ENCODE measurements around the gene SLC40A1. TPM values are rescaled to one million over a fixed set of nuclear protein-coding genes. Genes with fewer than 3 reads are reported as not detected.

The SLC40A1 gene
- total RNA-seq, 2 donors from 2014 or later = 86.7 to 169 TPM

- H3K27me3 ChIP-seq (replicated peaks; ENCODE audit: insufficient read depth) = no peaks in the 10 kb centered on the region
- H3K27ac ChIP-seq = peak overlapping the region in 1 of 2 donors; percentile 21
- H3K9me3 ChIP-seq = no peaks in the 10 kb centered on the region
- WGBS = 30% methylated on average over 1 of the region's 1 CpG
- DNase-seq (ENCODE audit: low spot score) = no peak
- intact Hi-C loops (cut with DNase I) = loop anchor here (5.0 kb wide), 1 partner anchor 37 kb away; the partner anchor contains the start of gene SLC40A1
- H3K4me3 ChIP-seq = no peak overlapping the region
- H3K4me1 ChIP-seq (replicated peaks) = no peaks in the 10 kb centered on the region
- no peaks in the 10 kb centered on the region for H3K36me3 ChIP-seq
- TF ChIP-seq POLR2AphosphoS5 (IDR thresholded peaks at IDR 0.05) (peak; percentile 7), POLR2A (IDR thresholded peaks at IDR 0.05) (no peak)
These were observed 35.2 kb downstream of the SLC40A1 start for GRCh38 chr2:189545418-189545817.

DNA sequence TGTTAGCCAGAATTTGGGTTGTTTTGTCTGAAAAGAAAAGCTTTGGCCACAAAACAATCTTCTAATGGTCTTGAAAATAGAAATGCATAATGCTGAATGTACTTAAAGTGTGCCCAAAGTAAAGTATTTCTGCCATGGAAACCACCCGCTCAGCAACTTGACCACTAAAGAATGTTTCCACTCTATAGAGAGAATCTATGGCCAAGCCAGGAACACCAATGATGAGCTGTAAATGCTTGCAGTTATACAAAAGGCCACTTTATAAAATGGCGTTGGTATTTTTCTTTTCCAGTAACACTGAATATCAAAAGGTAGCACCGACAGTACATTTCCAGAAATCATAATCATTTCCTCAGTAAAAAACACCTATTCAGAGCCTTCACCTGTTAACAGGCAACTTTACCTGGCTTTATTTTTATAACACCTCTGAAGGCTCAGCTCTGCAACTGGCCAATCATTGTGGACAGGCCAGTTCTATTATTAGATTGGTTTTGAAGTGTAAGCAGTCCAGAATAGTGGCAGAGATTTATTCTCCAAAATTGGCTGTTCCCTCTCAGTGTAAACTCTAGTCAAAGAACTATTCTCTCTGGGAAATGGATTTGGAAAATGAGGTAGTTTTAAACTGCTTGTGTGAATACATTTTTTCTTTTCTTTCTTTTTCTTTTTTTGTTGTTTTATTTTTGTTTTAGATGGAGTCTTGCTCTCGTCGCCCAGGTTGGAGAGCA is 36.1 kb downstream of the SLC40A1 start:
- no peaks in the 10 kb centered on the region for H3K27me3 ChIP-seq (replicated peaks; ENCODE audit: insufficient read depth)
- no peaks in the 10 kb centered on the region for H3K4me1 ChIP-seq (replicated peaks)
- no peak overlapping the region for H3K4me3 ChIP-seq
- H3K36me3 ChIP-seq = no peaks in the 10 kb centered on the region
- H3K9me3 ChIP-seq = no peaks in the 10 kb centered on the region
- 78% methylated on average over 5 of the region's 5 CpGs for WGBS
- TF ChIP-seq CTCF (IDR thresholded peaks at IDR 0.05) (no peak), POLR2A (IDR thresholded peaks at IDR 0.05) (no peak), POLR2AphosphoS5 (IDR thresholded peaks at IDR 0.05) (no peak)
- peak overlapping the region; percentile 19 to 30 for H3K27ac ChIP-seq
- no peak for DNase-seq (ENCODE audit: low spot score)
- intact Hi-C loops (cut with DNase I) = loop anchor here (5.0 kb wide), 1 partner anchor 38 kb away; the partner anchor contains the start of gene SLC40A1

DNA sequence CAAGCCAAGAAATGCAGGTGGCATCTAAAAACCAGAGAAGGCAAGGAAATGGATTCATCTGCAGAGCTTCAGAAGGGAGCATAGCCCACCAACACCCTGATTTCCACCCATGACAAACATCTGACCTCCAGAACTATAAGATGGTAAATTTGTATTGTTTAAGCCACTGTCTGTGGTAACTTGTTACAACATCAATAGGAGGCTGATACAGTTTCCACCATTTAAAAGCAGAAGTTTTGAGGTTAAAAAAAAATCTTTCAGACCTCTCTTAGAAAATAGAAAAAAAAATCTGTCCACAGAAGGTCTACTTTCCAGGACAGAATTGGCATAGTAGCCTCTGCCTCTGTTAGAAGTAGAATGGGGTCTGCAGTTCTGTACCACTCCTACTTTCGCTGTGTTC is 37.2 kb downstream of the SLC40A1 start:
- no peaks in the 10 kb centered on the region for H3K36me3 ChIP-seq
- WGBS = 100% methylated on average over 1 of the region's 1 CpG
- no peak for DNase-seq (ENCODE audit: low spot score)
- H3K27me3 ChIP-seq (replicated peaks; ENCODE audit: insufficient read depth) = no peaks in the 10 kb centered on the region
- H3K4me3 ChIP-seq = no peak overlapping the region
- H3K27ac ChIP-seq = no peak overlapping the region
- no peaks in the 10 kb centered on the region for H3K9me3 ChIP-seq
- intact Hi-C loops (cut with DNase I) = no loop called here
- no peaks in the 10 kb centered on the region for H3K4me1 ChIP-seq (replicated peaks)
- TF ChIP-seq POLR2AphosphoS5 (IDR thresholded peaks at IDR 0.05) (no peak), CTCF (IDR thresholded peaks at IDR 0.05) (no peak), POLR2A (IDR thresholded peaks at IDR 0.05) (no peak)

DNA sequence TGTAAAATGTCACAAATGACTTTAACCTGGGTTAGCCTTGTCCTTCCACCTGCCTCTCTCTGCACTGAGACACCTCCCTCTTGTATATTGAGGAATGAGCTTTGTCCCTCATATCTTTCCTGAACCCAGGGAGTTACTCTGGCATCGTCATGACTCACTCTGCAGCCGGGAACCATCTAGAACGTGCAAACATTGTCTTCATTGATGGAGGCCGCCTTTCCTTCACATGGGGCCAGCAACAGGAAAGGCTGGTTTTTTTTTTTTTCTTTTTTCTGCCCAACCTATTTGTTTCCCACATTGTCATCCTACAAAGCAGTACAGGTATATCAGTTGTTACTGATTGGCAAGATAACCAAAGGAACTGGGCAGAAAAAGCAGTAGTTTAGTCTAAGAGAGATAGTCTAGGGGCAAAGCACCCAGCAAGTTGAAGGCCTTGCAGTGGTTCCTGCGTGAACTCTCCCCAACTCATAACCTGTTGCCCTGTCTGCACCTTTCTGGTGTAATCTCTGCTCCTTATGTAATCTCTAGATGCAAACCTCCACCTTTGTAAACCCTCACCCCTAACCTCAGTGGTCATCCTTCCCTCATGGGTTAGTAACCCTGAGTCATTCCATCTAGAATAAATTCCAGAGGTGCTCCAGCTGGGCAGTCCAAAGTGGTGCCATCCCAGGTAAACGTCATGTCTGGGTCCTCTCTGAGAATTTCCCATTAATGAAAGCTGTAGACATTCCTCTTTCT is 38.3 kb downstream of the SLC40A1 start:
- H3K4me3 ChIP-seq = no peak overlapping the region
- TF ChIP-seq CTCF (IDR thresholded peaks at IDR 0.05) (no peak), POLR2AphosphoS5 (IDR thresholded peaks at IDR 0.05) (peak; percentile 54)
- no peaks in the 10 kb centered on the region for H3K4me1 ChIP-seq (replicated peaks)
- no peaks in the 10 kb centered on the region for H3K27me3 ChIP-seq (replicated peaks; ENCODE audit: insufficient read depth)
- H3K9me3 ChIP-seq = no peaks in the 10 kb centered on the region
- 52% methylated on average over 6 of the region's 6 CpGs for WGBS
- peak overlapping the region; percentile 46 to 53 for H3K27ac ChIP-seq
- peak; percentile 68 for DNase-seq (ENCODE audit: low spot score)
- no peaks in the 10 kb centered on the region for H3K36me3 ChIP-seq
- intact Hi-C loops (cut with DNase I) = no loop called here

DNA sequence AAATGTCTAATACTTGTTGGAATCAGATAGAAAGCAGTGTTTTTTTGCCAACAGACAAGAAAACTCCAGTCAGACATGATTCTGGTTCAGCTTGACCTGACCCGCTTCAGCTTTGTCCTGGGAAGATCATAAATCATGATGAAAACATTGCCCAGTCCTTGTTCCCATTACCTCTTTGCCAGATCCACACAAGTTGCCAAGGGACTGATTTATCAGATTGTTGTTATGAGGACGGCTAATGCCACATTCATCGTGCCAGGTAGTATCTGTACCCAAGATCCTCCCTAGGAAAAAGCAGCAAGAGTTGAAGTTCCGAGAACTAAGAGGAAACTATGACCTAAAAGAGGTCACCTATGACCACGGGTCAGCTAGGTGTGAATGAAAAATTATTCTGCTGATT is 39.0 kb downstream of the SLC40A1 start:
- DNase-seq (ENCODE audit: low spot score) = peak; percentile 70
- WGBS = 28% methylated on average over 5 of the region's 5 CpGs
- Histone ChIP-seq H3K27me3 (replicated peaks; ENCODE audit: insufficient read depth) (no peaks in the 10 kb centered on the region), H3K9me3 (no peaks in the 10 kb centered on the region), H3K4me1 (replicated peaks) (no peaks in the 10 kb centered on the region), H3K4me3 (no peak overlapping the region), H3K36me3 (no peaks in the 10 kb centered on the region), H3K27ac (peak overlapping the region; percentile 46 to 53)
- intact Hi-C loops (cut with DNase I) = no loop called here
- TF ChIP-seq POLR2AphosphoS5 (IDR thresholded peaks at IDR 0.05) (peak; percentile 81), CTCF (IDR thresholded peaks at IDR 0.05) (no peak)
